Measurements from ENCODE around the gene KRTAP5-6.
"Not testable (repeated sequence)": the region's sequence is repeated elsewhere in the genome, so short reads cannot be mapped to it uniquely, and the experiment has no call there.

Gene KRTAP5-6

GRCh38 chr11:1684886-1685874 lies 11.8 kb upstream of the KRTAP5-6 start:
- peaks cover 38% of the 10 kb centered on the region for H3K27me3 Mint-ChIP-seq
- not testable (repeated sequence) for H3K4me1 Mint-ChIP-seq (ENCODE audit: low read depth); H3K9me3 Mint-ChIP-seq

GRCh38 chr11:1686220-1686619 lies 10.8 kb upstream of the KRTAP5-6 start:
- H3K4me1 Mint-ChIP-seq (ENCODE audit: low read depth); intact Hi-C loops (cut with micrococcal nuclease); H3K36me3 Mint-ChIP-seq (ENCODE audit: low read depth); H3K27ac Mint-ChIP-seq; H3K9me3 Mint-ChIP-seq; H3K4me3 Mint-ChIP-seq: not testable (repeated sequence)
- H3K27me3 Mint-ChIP-seq: peaks cover 47% of the 10 kb centered on the region

More at GRCh38 chr11:1684886-1685874, 11.8 kb upstream of the KRTAP5-6 start:
- H3K27ac Mint-ChIP-seq; intact Hi-C loops (cut with micrococcal nuclease); H3K36me3 Mint-ChIP-seq (ENCODE audit: low read depth); H3K4me3 Mint-ChIP-seq: not testable (repeated sequence)

GRCh38 chr11:1688336-1688947 lies 8.6 kb upstream of the KRTAP5-6 start:
- not testable (repeated sequence) for H3K4me1 Mint-ChIP-seq (ENCODE audit: low read depth); H3K9me3 Mint-ChIP-seq; H3K36me3 Mint-ChIP-seq (ENCODE audit: low read depth)

GRCh38 chr11:1689250-1690166 lies 7.5 kb upstream of the KRTAP5-6 start:
- intact Hi-C loops (cut with micrococcal nuclease): not testable (repeated sequence)

More at GRCh38 chr11:1688336-1688947, 8.6 kb upstream of the KRTAP5-6 start:
- peaks cover 58% of the 10 kb centered on the region for H3K27me3 Mint-ChIP-seq
- H3K27ac Mint-ChIP-seq; H3K4me3 Mint-ChIP-seq; intact Hi-C loops (cut with micrococcal nuclease): not testable (repeated sequence)

GRCh38 chr11:1690167-1691025 lies 6.6 kb upstream of the KRTAP5-6 start:
- Mint-ChIP-seq H3K9me3 (no peaks in the 10 kb centered on the region), H3K4me1 (ENCODE audit: low read depth) (peaks cover 11% of the 10 kb centered on the region), H3K27me3 (peaks cover 71% of the 10 kb centered on the region), H3K4me3 (no peak overlapping the region), H3K27ac (no peak overlapping the region), H3K36me3 (ENCODE audit: low read depth) (no peaks in the 10 kb centered on the region)
- intact Hi-C loops (cut with micrococcal nuclease): no loop called here

More at GRCh38 chr11:1689250-1690166, 7.5 kb upstream of the KRTAP5-6 start:
- H3K4me3 Mint-ChIP-seq; H3K27ac Mint-ChIP-seq; H3K36me3 Mint-ChIP-seq (ENCODE audit: low read depth); H3K9me3 Mint-ChIP-seq: not testable (repeated sequence)
- H3K27me3 Mint-ChIP-seq: peaks cover 65% of the 10 kb centered on the region
- peaks cover 11% of the 10 kb centered on the region for H3K4me1 Mint-ChIP-seq (ENCODE audit: low read depth)

- Mint-ChIP-seq H3K36me3 (ENCODE audit: low read depth) (no peaks in the 10 kb centered on the region), H3K4me3 (no peak overlapping the region), H3K4me1 (ENCODE audit: low read depth) (peaks cover 11% of the 10 kb centered on the region), H3K27ac (no peak overlapping the region), H3K27me3 (peaks cover 75% of the 10 kb centered on the region), H3K9me3 (no peaks in the 10 kb centered on the region)
- intact Hi-C loops (cut with micrococcal nuclease): no loop called here
Measured at GRCh38 chr11:1691026-1691877, 5.7 kb upstream of the KRTAP5-6 start.

GRCh38 chr11:1691878-1692707 lies 4.9 kb upstream of the KRTAP5-6 start:
- Mint-ChIP-seq H3K27me3 (peaks cover 80% of the 10 kb centered on the region), H3K27ac (no peak overlapping the region), H3K9me3 (no peaks in the 10 kb centered on the region), H3K4me1 (ENCODE audit: low read depth) (peaks cover 11% of the 10 kb centered on the region), H3K36me3 (ENCODE audit: low read depth) (no peaks in the 10 kb centered on the region), H3K4me3 (no peak overlapping the region)
- intact Hi-C loops (cut with micrococcal nuclease): no loop called here

GRCh38 chr11:1692708-1693326 lies 4.2 kb upstream of the KRTAP5-6 start:
- intact Hi-C loops (cut with micrococcal nuclease): no loop called here
- Mint-ChIP-seq H3K4me3 (no peak overlapping the region), H3K36me3 (ENCODE audit: low read depth) (no peaks in the 10 kb centered on the region), H3K27ac (no peak overlapping the region), H3K4me1 (ENCODE audit: low read depth) (peaks cover 11% of the 10 kb centered on the region), H3K9me3 (no peaks in the 10 kb centered on the region), H3K27me3 (peaks cover 87% of the 10 kb centered on the region)

GRCh38 chr11:1693327-1694063 lies 3.5 kb upstream of the KRTAP5-6 start:
- H3K4me1 Mint-ChIP-seq (ENCODE audit: low read depth): peaks cover 11% of the 10 kb centered on the region
- H3K27ac Mint-ChIP-seq: no peak overlapping the region
- H3K27me3 Mint-ChIP-seq: peaks cover 90% of the 10 kb centered on the region
- H3K9me3 Mint-ChIP-seq: no peaks in the 10 kb centered on the region
- intact Hi-C loops (cut with micrococcal nuclease): loop anchor here (1.0 to 2.0 kb wide), 2 partner anchors 139 to 463 kb away; no protein-coding TSS in a partner anchor
- no peaks in the 10 kb centered on the region for H3K36me3 Mint-ChIP-seq (ENCODE audit: low read depth)
- peak overlapping the region; percentile 35 for H3K4me3 Mint-ChIP-seq

- H3K4me3 Mint-ChIP-seq: no peak overlapping the region
- no peaks in the 10 kb centered on the region for H3K36me3 Mint-ChIP-seq (ENCODE audit: low read depth)
- H3K9me3 Mint-ChIP-seq: no peaks in the 10 kb centered on the region
- intact Hi-C loops (cut with micrococcal nuclease): loop anchor here (1.0 to 2.0 kb wide), 2 partner anchors 138 to 463 kb away; no protein-coding TSS in a partner anchor
- H3K4me1 Mint-ChIP-seq (ENCODE audit: low read depth): peaks cover 11% of the 10 kb centered on the region
- no peak overlapping the region for H3K27ac Mint-ChIP-seq
- H3K27me3 Mint-ChIP-seq: peaks cover 83% of the 10 kb centered on the region
Measured at GRCh38 chr11:1694064-1694845, 2.7 kb upstream of the KRTAP5-6 start.

All from dendritic cell treated with granulocyte-macrophage colony-stimulating factor and Interleukin-4, amounts not matched to agents 40 ng/mL and 50 ng/mL, for 4 days (primary cell).